ENCODE measurements around the gene B4GALT5. TPM values are rescaled to one million over a fixed set of nuclear protein-coding genes. Genes with fewer than 3 reads are reported as not detected.
A peak's percentile ranks its signal among the peaks of the same experiment; 100 is the strongest.

Gene B4GALT5
- total RNA-seq, 1 experiment from 2014 or later = 77.0 TPM

DNA sequence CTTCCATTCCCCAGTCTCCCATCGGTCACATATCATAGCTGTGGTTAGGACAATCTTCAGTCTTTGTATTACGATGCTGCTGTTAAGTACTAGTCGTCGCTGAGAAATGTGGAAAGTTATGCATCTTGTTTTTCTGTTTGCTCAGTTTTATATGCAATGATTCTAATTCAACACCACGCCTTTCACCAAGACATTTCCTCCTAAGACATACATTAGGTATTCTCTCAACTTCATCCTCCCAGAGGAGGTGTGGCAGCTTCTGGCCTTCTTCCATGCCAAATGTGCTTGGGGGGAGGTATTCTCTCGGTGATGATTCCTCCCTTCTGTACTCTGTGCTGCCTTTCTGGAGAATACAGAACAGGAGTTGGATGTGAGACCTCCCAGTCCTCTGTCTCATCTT lies 66.1 kb downstream of the B4GALT5 start:
- TF ChIP-seq, protein P1, sequence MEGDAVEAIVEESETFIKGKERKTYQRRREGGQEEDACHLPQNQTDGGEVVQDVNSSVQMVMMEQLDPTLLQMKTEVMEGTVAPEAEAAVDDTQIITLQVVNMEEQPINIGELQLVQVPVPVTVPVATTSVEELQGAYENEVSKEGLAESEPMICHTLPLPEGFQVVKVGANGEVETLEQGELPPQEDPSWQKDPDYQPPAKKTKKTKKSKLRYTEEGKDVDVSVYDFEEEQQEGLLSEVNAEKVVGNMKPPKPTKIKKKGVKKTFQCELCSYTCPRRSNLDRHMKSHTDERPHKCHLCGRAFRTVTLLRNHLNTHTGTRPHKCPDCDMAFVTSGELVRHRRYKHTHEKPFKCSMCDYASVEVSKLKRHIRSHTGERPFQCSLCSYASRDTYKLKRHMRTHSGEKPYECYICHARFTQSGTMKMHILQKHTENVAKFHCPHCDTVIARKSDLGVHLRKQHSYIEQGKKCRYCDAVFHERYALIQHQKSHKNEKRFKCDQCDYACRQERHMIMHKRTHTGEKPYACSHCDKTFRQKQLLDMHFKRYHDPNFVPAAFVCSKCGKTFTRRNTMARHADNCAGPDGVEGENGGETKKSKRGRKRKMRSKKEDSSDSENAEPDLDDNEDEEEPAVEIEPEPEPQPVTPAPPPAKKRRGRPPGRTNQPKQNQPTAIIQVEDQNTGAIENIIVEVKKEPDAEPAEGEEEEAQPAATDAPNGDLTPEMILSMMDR (conservative IDR thresholded peaks at IDR 0.05) = no peak
- Histone ChIP-seq H3K23me2 (ENCODE audit: insufficient read length, low read depth, low read length, poor library complexity, severe bottlenecking) (no peaks in the 10 kb centered on the region), H4K5ac (ENCODE audit: insufficient read length, low read depth, low read length) (no peak overlapping the region), H3K9ac (ENCODE audit: extremely low read depth, insufficient read length, low read length) (no peak overlapping the region), H3K18ac (ENCODE audit: insufficient read length, low read depth, low read length) (no peak overlapping the region), H2BK12ac (ENCODE audit: insufficient read length, low read depth, low read length) (no peak overlapping the region), H3K27me3 (ENCODE audit: insufficient read depth, low read length) (no peaks in the 10 kb centered on the region), H3K79me1 (ENCODE audit: insufficient read depth, low read depth, low read length, poor library complexity, severe bottlenecking) (no peaks in the 10 kb centered on the region), H4K20me1 (ENCODE audit: control insufficient read depth, insufficient read depth, insufficient read length) (no peaks in the 10 kb centered on the region), H3K4me1 (ENCODE audit: insufficient read depth, low read length) (no peaks in the 10 kb centered on the region), H2BK20ac (ENCODE audit: low read depth, low read length, poor library complexity, severe bottlenecking) (no peak overlapping the region), H3K9me3 (ENCODE audit: control insufficient read depth, low read depth, low read length) (no peaks in the 10 kb centered on the region), H3K56ac (ENCODE audit: insufficient read length, low read depth, low read length) (no peak overlapping the region), H2AK5ac (ENCODE audit: insufficient read length, low read length) (no peak overlapping the region), H2BK15ac (ENCODE audit: low read depth, low read length) (no peak overlapping the region), H3T11ph (ENCODE audit: low read length) (no peak overlapping the region), H2AFZ (ENCODE audit: low read length) (no peak overlapping the region), H2BK120ac (ENCODE audit: low read depth, low read length, poor library complexity, severe bottlenecking) (no peak overlapping the region), H3K79me2 (ENCODE audit: insufficient read depth, low read length) (no peaks in the 10 kb centered on the region), H4K91ac (ENCODE audit: insufficient read length, low read depth, low read length) (no peak overlapping the region), H3K14ac (ENCODE audit: insufficient read depth, low read length) (no peak overlapping the region), H4K8ac (replicated peaks; ENCODE audit: insufficient read length, low read depth, low read length) (no peak overlapping the region), H3K4me2 (ENCODE audit: insufficient read depth, insufficient read length, low read length) (no peak overlapping the region), H3K27ac (ENCODE audit: insufficient read length, low read depth, low read length) (no peak overlapping the region), H3K23ac (ENCODE audit: insufficient read length, low read depth, low read length) (no peak overlapping the region), H3K4ac (ENCODE audit: low read depth, low read length) (no peak overlapping the region), H2BK5ac (ENCODE audit: insufficient read length, low read length) (no peak overlapping the region)
- no peak for DNase-seq
- peak overlapping the region in 2 of 3 experiments; percentile 0 to 42; a peak in 1 of 7 replicates for H3K27ac Mint-ChIP-seq
- H3K9me3 Mint-ChIP-seq = no peaks in the 10 kb centered on the region
- peaks cover 25 to 75% (median 60%) of the 10 kb centered on the region in 3 experiments; a peak in 6 of 7 replicates for H3K36me3 Mint-ChIP-seq (ENCODE audit: insufficient read depth in 1 of 3, low read depth in 3 of 3)
- H3K27me3 Mint-ChIP-seq (ENCODE audit: low read depth) = no peaks in the 10 kb centered on the region
- 0 out of 4 replicates have a peak, but pooled peaks cover 0 to 3% of the 10 kb centered on the region in 2 experiments for H3K4me1 Mint-ChIP-seq
- no peak overlapping the region for H3K4me3 Mint-ChIP-seq
- WGBS (ENCODE audit: extremely low coverage, insufficient read length, low lambda C conversion rate) = no CpG with 5 or more reads among the region's 6 CpGs
